ENCODE results near the gene IQCM.

DNA sequence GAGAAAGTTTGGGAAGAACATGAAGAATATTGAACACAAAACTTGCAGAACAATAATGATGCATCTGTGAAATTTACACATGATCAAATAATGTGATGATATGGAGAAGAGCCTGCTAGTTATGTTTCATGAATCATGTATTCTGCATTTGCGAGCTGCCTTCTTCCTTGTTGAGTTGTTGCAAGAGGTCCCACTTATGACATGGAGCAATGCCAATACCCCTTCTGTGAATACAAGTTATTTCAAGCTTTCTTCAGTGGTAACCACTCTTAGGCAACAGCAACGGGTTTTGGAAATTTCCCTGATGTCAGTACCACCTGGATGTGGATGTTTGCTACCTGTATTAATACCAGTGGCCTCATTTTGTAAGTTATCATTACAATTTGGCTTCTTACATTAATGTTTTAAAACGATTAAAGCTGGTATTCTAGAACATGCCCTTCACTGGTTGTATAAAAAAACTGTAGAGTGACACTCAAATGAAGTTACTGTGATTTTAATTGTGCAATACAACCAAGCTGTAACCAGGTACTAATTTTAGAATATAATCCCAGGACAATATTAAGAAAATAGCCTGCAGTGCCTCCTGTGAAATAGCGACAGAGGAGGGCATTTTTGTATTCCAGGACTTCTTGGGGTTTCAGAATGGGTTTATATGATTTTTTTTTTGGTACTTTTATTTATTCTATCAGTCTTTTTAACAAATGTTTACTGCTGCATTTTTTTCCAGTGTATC lies 25.3 kb downstream of the IQCM start:
- TF ChIP-seq CTCF (conservative IDR thresholded peaks at IDR 0.05; ENCODE audit: low read length) (no peak), EZH2phosphoT487 (IDR thresholded peaks at IDR 0.05; ENCODE audit: borderline replicate concordance, low read depth, low read length) (no peak)
